H9 (cell line): Measurements from ENCODE around the gene TNK2. TPM values are rescaled to one million over a fixed set of nuclear protein-coding genes. Genes with fewer than 3 reads are reported as not detected.

Source experiments
- DNase-seq: peaks from one replicate; pipeline ENCODE4 v3.0.0-alpha.2; 2017
- H2AFZ ChIP-seq: one replicate; pipeline ENCODE4 v1.6.1; 2013; ENCODE audit warnings: mild to moderate bottlenecking, low read length, control low read depth, moderate library complexity
- H2AK5ac ChIP-seq: 2 replicates; pipeline ENCODE4 v1.6.1; 2013; ENCODE audit warnings: low read length, control low read depth, mixed read lengths; ENCODE audit not compliant: insufficient read length
- H2BK120ac ChIP-seq: one replicate; pipeline ENCODE4 v1.6.1; 2013; ENCODE audit warnings: low read depth, mild to moderate bottlenecking, low read length, control low read depth, inconsistent platforms; ENCODE audit not compliant: poor library complexity, severe bottlenecking
- H2BK12ac ChIP-seq: 2 replicates; pipeline ENCODE4 v1.6.1; 2013; ENCODE audit warnings: low read length, control low read depth, mixed read lengths, low read depth; ENCODE audit not compliant: insufficient read length
- H2BK15ac ChIP-seq: 2 replicates; pipeline ENCODE4 v1.6.1; 2013; ENCODE audit warnings: low read depth, low read length, control low read depth
- H2BK20ac ChIP-seq: one replicate; pipeline ENCODE4 v1.6.1; 2013; ENCODE audit warnings: low read depth, mild to moderate bottlenecking, low read length, control low read depth, inconsistent platforms; ENCODE audit not compliant: poor library complexity, severe bottlenecking
- H2BK5ac ChIP-seq: 2 replicates; pipeline ENCODE4 v1.6.1; 2013; ENCODE audit warnings: low read length, control low read depth, mixed read lengths; ENCODE audit not compliant: insufficient read length
- H3K14ac ChIP-seq: 2 replicates; pipeline ENCODE4 v1.6.1; 2013; ENCODE audit warnings: low read length, control low read depth; ENCODE audit not compliant: insufficient read depth
- H3K18ac ChIP-seq: 2 replicates; pipeline ENCODE4 v1.6.1; 2013; ENCODE audit warnings: low read depth, mild to moderate bottlenecking, mixed read lengths, low read length, control low read depth; ENCODE audit not compliant: insufficient read length
- H3K23ac ChIP-seq: 2 replicates; pipeline ENCODE4 v1.6.1; 2013; ENCODE audit warnings: low read length, control low read depth, mixed read lengths, low read depth; ENCODE audit not compliant: insufficient read length
- H3K23me2 ChIP-seq: 2 replicates; pipeline ENCODE4 v1.6.1; 2013; ENCODE audit warnings: low read depth, mild to moderate bottlenecking, mixed read lengths, low read length, control low read depth; ENCODE audit not compliant: insufficient read length, poor library complexity, severe bottlenecking
- H3K27ac ChIP-seq: 2 replicates; pipeline ENCODE4 v1.5.1; 2013; ENCODE audit warnings: low read length, control low read depth, mixed read lengths, low read depth; ENCODE audit not compliant: insufficient read length
- H3K27me3 ChIP-seq: 2 replicates; pipeline ENCODE4 v1.6.1; 2013; ENCODE audit warnings: low read length, control low read depth, inconsistent platforms; ENCODE audit not compliant: insufficient read depth
- H3K4ac ChIP-seq: 2 replicates; pipeline ENCODE4 v1.6.1; 2013; ENCODE audit warnings: low read depth, mild to moderate bottlenecking, control low read depth, inconsistent platforms, low read length, moderate library complexity
- H3K4me1 ChIP-seq: 2 replicates; pipeline ENCODE4 v1.6.1; 2013; ENCODE audit warnings: low read length, control low read depth, inconsistent platforms; ENCODE audit not compliant: insufficient read depth
- H3K4me2 ChIP-seq: 2 replicates; pipeline ENCODE4 v1.6.1; 2013; ENCODE audit warnings: low read length, control low read depth, mixed read lengths; ENCODE audit not compliant: insufficient read length, insufficient read depth
- H3K56ac ChIP-seq: 2 replicates; pipeline ENCODE4 v1.6.1; 2013; ENCODE audit warnings: low read depth, mild to moderate bottlenecking, mixed read lengths, low read length, control low read depth; ENCODE audit not compliant: insufficient read length
- H3K79me1 ChIP-seq: 2 replicates; pipeline ENCODE4 v1.6.1; 2013; ENCODE audit warnings: low read depth, mild to moderate bottlenecking, moderate library complexity, low read length, control low read depth, inconsistent platforms; ENCODE audit not compliant: insufficient read depth, poor library complexity, severe bottlenecking
- H3K79me2 ChIP-seq: 2 replicates; pipeline ENCODE4 v1.6.1; 2013; ENCODE audit warnings: low read length, control low read depth, inconsistent platforms; ENCODE audit not compliant: insufficient read depth
- H3K9ac ChIP-seq: 2 replicates; pipeline ENCODE4 v1.6.1; 2013; ENCODE audit warnings: low read length, control low read depth, mixed read lengths; ENCODE audit not compliant: insufficient read length; ENCODE audit errors: extremely low read depth
- H3K9me3 ChIP-seq: one replicate; pipeline ENCODE4 v1.6.1; 2013; ENCODE audit warnings: low read depth, low read length, inconsistent platforms; ENCODE audit not compliant: control insufficient read depth
- H3T11ph ChIP-seq: one replicate; pipeline ENCODE4 v1.6.1; 2013; ENCODE audit warnings: mild to moderate bottlenecking, low read length, control low read depth, inconsistent platforms
- H4K20me1 ChIP-seq: one replicate; pipeline ENCODE4 v1.6.1; 2013; ENCODE audit not compliant: control insufficient read depth, insufficient read length, insufficient read depth
- H4K5ac ChIP-seq: 2 replicates; pipeline ENCODE4 v1.6.1; 2013; ENCODE audit warnings: low read depth, mild to moderate bottlenecking, mixed read lengths, low read length, control low read depth; ENCODE audit not compliant: insufficient read length
- H4K8ac ChIP-seq: replicated peaks from 2 replicates; pipeline ENCODE4 v1.6.1; 2013; ENCODE audit warnings: low read length, control low read depth, mixed read lengths, low read depth; ENCODE audit not compliant: insufficient read length
- H4K91ac ChIP-seq: 2 replicates; pipeline ENCODE4 v1.6.1; 2013; ENCODE audit warnings: low read depth, mild to moderate bottlenecking, moderate library complexity, mixed read lengths, low read length, control low read depth; ENCODE audit not compliant: insufficient read length
- H3K27ac Mint-ChIP-seq, 3 experiments: 2 replicates in 2 of 3; 3 replicates in 1 of 3; pipeline ENCODE4 v1.8.0; 2020 to 2021; ENCODE audit warnings: mixed read lengths in 3 of 3, mild to moderate bottlenecking in 1 of 3, moderate library complexity in 1 of 3
- H3K27me3 Mint-ChIP-seq: 2 replicates; pipeline ENCODE4 v1.8.0; 2021; ENCODE audit warnings: low read depth, mild to moderate bottlenecking, moderate library complexity, mixed read lengths
- H3K36me3 Mint-ChIP-seq, 3 experiments: 2 replicates in 2 of 3; 3 replicates in 1 of 3; pipeline ENCODE4 v1.8.0; 2020 to 2021; ENCODE audit warnings: low read depth in 3 of 3, mixed read lengths in 3 of 3; ENCODE audit not compliant: insufficient read depth in 1 of 3
- H3K4me1 Mint-ChIP-seq, 2 experiments: 2 replicates each; pipeline ENCODE4 v1.8.0; 2020; ENCODE audit warnings: mixed read lengths in 2 of 2
- H3K4me3 Mint-ChIP-seq, 2 experiments: 2 replicates in 1 of 2; 3 replicates in 1 of 2; pipeline ENCODE4 v1.8.0; 2020 to 2021; ENCODE audit warnings: mild to moderate bottlenecking in 2 of 2, mixed read lengths in 2 of 2, moderate library complexity in 1 of 2
- H3K9me3 Mint-ChIP-seq, 2 experiments: 2 replicates in 1 of 2; 3 replicates in 1 of 2; pipeline ENCODE4 v1.8.0; 2020; ENCODE audit warnings: mild to moderate bottlenecking in 2 of 2, mixed read lengths in 2 of 2, moderate library complexity in 1 of 2
- CTCF ChIP-seq: fragments of 200-600 bp; sonication (generic); conservative IDR thresholded peaks from 3 replicates; pipeline ENCODE4 v1.8.0; 2021; ENCODE audit warnings: antibody characterized with exemption, mild to moderate bottlenecking
- WGBS: extraction: QIAGEN DNeasy Blood & Tissue Kit; methylation state at CpG from one replicate; pipeline ENCODE4 v1.1.7; 2013; ENCODE audit warnings: missing lambda C conversion rate, low lambda C conversion rate, mixed read lengths; ENCODE audit not compliant: insufficient read length; ENCODE audit errors: extremely low coverage; 5-methylcytosine and 5-hydroxymethylcytosine counted together
- total RNA-seq: library from RNA; stranded (reverse); gene quantifications from 2 replicates; pipeline ENCODE4 v1.2.1, GENCODE V29; 2021

The TNK2 gene
- total RNA-seq, 1 experiment from 2014 or later = 34.5 TPM

GRCh38 chr3:195886181-195887141 is 21.9 kb downstream of the TNK2 start:
- H3K4me1 ChIP-seq = peaks cover 8% of the 10 kb centered on the region; the same call in 1 of the 2 replicates
- peak overlapping the region; percentile 37 for H3K14ac ChIP-seq
- H3K23ac ChIP-seq = no peak overlapping the region
- Mint-ChIP-seq H3K36me3 (peaks cover 6 to 20% (median 13%) of the 10 kb centered on the region in 3 experiments; a peak in 5 of 7 replicates), H3K4me3 (no peak overlapping the region; a peak in 1 of 5 replicates), H3K4me1 (peaks cover 33 to 44% of the 10 kb centered on the region in 2 experiments), H3K27ac (peak overlapping the region in 2 of 3 experiments; percentile 77 to 95; a peak in 3 of 7 replicates), H3K27me3 (no peaks in the 10 kb centered on the region), H3K9me3 (no peaks in the 10 kb centered on the region)
- no peak overlapping the region for H3K4me2 ChIP-seq
- no peak for DNase-seq
- no peak overlapping the region for H2BK15ac ChIP-seq
- no peaks in the 10 kb centered on the region for H3K9me3 ChIP-seq
- no peaks in the 10 kb centered on the region for H3K27me3 ChIP-seq
- no peak overlapping the region for H4K91ac ChIP-seq
- H4K20me1 ChIP-seq = no peaks in the 10 kb centered on the region
- H2BK5ac ChIP-seq = no peak overlapping the region
- no peaks in the 10 kb centered on the region for H3K23me2 ChIP-seq
- H2BK120ac ChIP-seq = no peak overlapping the region
- no peak overlapping the region for H2AK5ac ChIP-seq
- no peak overlapping the region for H3K9ac ChIP-seq
- WGBS = no CpG with 5 or more reads among the region's 34 CpGs
- no peak overlapping the region for H3K18ac ChIP-seq
- no peak for TF ChIP-seq CTCF
- H4K5ac ChIP-seq = no peak overlapping the region
- H3K79me1 ChIP-seq = no peaks in the 10 kb centered on the region
- H3K27ac ChIP-seq = no peak overlapping the region
- H2AFZ ChIP-seq = no peak overlapping the region
- H3K79me2 ChIP-seq = no peaks in the 10 kb centered on the region
- no peak overlapping the region for H2BK12ac ChIP-seq
- no peak overlapping the region for H3K4ac ChIP-seq
- no peak overlapping the region for H3K56ac ChIP-seq
- no peak overlapping the region for H4K8ac ChIP-seq
- H3T11ph ChIP-seq = no peak overlapping the region
- no peak overlapping the region for H2BK20ac ChIP-seq
